GM21825 (cell line): ENCODE results near the gene AIM2.
A peak's percentile ranks its signal among the peaks of the same experiment; 100 is the strongest.
"Not testable (repeated sequence)": the region's sequence is repeated elsewhere in the genome, so short reads cannot be mapped to it uniquely, and the experiment has no call there.

Experiments
- ATAC-seq: cut with Tn5 transposase; IDR thresholded peaks from one replicate; pipeline ENCODE4 v1.9.1; 2021; ENCODE audit warnings: mild to moderate bottlenecking, moderate library complexity; ENCODE audit not compliant: unreplicated experiment

The AIM2 gene, protein sequence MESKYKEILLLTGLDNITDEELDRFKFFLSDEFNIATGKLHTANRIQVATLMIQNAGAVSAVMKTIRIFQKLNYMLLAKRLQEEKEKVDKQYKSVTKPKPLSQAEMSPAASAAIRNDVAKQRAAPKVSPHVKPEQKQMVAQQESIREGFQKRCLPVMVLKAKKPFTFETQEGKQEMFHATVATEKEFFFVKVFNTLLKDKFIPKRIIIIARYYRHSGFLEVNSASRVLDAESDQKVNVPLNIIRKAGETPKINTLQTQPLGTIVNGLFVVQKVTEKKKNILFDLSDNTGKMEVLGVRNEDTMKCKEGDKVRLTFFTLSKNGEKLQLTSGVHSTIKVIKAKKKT

DNA sequence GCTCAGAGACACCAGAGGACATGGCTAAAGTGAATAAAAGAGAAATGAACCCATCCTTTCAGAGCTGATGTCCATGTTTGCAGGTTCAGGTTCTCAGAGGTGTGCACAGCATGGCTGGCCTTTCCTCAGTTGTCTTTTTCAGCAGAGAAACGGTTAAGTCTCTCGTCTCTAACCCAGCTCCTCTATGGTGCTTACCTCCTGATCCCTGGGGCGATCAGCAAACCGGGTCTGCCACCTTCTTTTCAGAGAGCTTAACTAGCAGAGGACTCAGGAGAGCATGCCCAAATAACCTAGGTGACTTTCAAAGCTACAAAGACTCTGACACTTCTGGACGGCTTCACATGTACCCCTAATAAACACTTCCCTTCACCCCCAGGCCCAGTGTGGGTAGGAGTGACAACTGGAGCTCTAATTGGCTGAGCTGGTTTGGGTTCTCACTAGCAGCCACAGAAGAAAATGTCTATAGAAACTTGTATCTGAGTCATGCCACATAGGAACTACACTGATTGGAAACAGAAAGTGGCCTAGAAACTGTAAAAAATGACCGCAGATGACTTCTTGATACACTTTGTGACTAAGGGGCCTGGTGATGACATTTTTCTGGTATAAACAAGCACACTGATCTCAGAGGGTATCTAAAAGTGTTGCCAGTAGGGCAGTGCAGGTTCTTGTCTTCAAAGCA lies at the start of gene AIM2:
Gene AIM2, minus strand, starts transcription at position 329 of the 682 bp plus-strand sequence. CDS start 3,267 bp downstream, outside the sequence.
- ATAC-seq, result peak; percentile 84

DNA sequence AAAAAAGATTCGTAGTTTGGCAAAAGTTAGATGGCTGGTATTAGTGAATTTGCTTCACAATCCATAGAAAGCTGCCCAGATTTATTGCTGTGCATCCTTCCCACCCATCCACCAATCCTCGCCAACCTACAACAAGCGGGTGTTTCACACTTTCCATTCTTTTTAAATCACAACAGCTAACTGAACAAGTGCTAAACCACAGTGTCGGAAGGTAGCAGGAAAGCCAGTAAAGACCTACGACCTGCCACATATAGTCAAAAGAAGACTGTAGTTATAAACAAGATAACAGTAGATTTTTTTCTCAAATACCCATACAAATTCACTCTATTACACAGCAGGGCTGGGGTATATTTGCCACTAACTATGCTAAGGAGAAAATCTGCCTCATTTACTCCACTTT lies 47.0 kb upstream of the AIM2 start:
- ATAC-seq, result no peak

DNA sequence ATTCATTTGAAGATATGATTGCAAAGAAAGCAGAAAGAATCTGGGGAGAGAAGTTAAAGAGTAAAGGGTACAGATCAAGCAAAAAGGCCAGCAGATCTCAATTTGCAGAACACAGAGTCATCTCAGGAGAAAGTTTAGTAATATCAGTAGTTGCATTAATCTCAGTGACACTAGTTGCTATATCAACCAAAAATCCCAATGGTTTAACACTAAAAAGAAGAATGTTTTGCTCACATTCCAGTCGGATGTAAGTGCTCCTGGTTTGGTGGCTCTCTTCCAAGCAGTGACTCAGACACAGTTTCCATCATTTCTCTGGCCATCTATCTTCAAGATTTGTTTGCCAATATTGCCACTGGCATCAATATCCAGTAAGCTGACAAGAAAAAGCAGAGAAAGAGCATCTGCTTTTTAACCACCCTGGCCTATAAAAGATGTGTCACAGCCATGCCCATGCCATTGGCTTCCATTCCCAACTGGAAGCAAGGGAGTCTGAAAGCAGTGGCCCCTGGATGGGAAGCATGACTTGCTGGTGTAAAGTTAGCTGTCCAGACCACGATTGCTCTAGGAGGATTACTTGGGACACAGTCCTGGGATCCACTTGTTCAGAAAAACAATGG lies 45.5 kb upstream of the AIM2 start:
- peak; percentile 72 for ATAC-seq

DNA sequence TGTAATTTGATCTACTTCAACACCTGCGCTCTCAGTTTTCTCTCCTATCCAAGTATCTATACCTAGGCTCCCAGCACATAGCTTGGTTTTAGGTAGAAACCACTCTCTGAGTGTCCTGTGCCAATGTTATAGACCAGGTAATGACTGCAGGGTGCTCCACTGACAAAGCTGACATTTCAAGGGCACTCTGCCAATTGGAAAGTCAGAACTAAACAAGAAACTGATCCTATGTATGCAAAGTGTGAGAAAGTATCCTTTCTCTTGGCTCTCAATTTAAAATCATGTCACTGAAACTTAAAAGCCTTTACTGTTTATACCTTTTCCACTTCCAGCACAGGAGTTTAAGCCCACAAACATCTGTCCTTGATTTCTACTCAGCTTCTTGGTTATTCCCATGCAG lies 45.0 kb upstream of the AIM2 start:
- peak; percentile 52 for ATAC-seq

DNA sequence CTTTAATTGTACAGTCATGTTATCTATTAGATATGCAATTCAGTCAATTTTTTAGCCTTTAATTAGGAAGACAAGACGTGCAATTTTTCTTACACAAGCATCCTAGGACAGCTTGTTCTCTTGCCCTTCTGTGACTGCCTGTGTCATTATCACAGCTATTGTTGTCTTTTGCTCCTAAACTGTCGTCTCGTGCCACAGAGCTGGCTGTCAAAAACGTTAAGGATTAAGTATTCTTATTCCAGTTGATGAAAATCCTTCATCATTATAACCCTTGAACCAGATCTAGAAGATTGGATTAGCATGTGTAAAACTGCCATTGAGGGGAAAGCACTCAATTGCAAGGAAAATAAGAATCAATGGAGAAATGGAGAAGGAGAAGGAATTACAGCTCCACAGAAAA lies 43.8 kb upstream of the AIM2 start:
- no peak for ATAC-seq

DNA sequence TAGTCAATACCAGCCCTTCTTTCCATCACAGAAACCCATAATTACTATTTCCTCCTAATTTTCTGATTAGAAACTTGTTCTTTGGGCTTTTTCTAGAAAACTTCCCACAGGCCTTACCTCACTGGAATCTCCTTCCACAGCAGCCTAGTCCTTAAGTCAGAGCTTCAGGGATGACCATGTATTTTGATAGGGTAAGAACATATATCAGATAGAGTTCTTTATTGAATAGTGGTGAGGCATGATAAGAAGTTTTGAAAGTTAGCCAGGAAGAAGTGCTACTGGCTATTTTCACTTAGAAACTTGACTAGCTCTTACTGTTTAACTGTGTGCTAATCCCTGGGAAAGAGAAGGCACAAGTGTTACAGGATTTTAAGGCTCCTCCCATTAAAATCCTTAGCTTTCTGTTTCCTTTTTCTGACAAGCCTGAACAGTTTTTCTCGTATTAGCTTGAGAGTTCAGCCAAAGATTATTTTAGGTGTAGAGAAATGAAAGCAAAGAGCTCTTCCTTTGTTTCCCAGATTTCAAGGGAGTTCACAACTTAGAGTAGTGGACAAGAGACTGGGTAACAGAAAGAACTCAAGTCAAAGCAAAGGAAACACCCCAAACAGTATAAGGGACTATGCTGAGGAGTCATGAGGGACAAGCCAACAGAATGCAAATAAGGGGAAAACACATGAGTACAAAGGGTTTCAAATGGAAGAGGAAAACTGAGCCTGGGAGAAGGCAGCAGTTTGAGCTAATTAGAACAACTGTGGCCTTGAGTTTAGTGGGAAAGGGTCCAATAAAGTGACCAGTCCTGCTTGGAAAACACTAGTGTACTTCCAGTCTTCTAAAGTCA lies 37.2 kb upstream of the AIM2 start:
- no peak for ATAC-seq

DNA sequence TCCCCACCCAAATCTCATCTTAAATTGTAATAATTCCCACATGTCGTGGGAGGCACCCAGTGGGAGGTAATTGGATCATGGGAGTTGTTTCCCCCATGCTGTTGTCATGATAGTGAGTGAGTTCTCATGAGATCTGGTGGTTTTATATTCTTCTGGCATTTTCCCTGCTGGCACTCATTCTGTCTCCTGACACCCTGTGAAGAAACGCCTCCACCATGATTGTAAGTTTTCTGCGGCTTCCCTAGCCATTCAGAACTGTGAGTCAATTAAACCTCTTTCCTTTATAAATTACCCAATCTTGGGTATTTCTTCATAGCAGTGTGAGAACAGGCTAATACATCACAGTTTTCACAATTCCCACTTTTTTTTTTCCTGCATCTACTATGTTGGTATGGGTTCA lies 26.5 kb upstream of the AIM2 start:
- ATAC-seq, result not testable (repeated sequence)

DNA sequence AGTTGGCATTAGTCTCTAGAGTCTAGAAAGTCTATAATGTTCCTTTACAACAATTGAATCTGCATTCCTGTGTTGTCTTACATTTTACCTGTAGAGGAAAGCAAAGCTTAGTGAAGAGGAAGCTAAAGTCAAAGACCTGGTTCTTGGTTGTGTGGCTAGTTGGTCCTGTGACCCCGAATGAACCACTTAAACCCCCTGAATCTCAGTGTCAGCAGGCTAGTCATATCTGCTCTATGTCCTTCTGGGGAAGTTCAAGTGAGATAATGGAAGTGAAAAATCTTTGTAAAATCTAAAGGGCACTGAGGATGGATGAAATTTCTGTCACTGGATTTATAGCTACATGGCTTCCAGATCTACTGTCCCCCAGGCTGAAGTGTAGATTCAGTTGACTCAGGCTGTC lies 24.0 kb upstream of the AIM2 start:
- no peak for ATAC-seq

DNA sequence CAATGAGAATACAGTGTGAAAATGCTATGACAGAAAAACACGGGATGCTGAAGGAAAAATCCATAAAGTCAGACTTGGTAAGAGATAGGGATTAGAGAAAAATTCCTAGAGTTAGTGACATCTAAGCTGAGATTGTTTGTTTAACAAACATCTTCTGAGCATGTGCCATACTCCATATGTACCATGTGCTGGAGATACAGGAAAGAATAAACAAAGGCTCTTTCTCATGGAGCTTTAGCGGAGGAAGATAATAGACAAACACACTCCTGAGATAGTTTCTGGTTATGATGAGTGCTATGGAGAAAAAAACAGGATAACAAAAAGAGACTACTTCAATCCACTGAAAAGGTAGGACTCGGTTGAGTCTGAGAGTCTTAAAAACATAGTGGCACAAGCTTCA lies 22.0 kb upstream of the AIM2 start:
- no peak for ATAC-seq

DNA sequence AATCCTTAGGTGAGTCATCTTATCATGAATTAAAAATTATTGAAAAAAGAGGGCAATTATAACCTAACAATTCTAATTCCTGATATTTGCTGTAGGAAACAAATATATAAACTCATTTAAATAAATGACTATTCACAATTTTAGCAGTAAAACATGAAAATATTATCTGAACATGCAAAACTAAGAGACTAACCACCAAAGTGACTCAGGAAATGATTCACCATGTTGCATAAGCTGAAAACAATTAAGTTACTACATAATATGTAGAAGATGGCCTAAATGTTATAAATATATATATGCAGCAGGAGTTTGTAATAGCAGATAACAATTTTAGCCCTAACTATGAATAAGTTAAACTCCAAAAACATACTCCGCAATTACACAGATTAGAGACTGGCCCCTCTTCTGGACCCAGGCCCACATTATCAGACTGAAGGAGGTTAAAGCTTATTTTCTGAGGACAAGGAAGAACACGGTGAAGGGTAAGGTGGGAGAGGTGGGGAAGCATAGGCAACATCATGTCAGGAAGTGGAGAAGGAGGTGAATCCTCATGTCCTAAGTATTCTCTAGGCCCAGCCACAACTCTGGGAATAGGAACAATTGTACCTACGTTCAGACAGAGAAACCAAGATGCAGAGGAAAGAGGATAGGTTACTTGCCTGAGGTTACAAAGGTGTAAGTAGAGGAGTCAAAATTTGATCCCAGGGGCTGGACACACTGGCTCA lies 15.6 kb upstream of the AIM2 start:
- no peak for ATAC-seq

DNA sequence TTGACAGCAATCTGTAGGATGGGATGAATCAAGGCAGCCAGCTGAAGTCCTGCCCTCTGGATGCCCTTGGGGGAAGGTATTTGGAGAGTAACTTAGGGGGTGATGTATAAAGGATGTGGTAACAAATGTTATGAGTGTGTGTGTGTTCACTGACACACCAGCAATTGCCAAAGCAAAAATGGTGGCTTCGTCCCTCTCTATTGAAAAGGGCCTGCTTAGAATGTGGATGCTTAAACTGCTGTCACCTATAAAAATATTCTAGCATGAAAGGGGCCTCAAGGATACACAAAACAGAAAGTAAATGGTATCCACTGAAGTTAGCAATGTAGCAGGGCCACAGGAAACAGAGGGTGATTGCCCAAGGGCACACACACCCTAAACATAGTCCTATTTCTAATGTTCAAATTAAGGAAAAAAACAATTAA lies 15.1 kb upstream of the AIM2 start:
- ATAC-seq, result no peak

DNA sequence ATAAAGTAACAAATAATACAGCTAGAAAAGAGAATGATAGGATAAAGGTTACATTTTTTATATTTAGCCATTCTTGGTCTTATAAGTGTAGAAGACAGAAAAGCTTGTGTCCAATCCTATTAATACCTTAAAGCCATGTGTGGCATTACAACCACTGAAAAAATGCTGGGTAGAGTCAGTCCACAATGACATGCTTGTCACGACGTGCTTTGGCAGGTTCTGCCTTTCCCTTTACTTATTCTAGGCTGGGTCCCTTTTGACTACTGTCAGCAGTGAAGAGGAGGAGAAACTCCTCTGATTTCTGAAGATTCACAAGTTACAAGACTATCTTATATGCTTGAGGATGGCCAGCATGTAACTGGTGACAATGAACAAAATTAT lies 14.6 kb upstream of the AIM2 start:
- no peak for ATAC-seq

DNA sequence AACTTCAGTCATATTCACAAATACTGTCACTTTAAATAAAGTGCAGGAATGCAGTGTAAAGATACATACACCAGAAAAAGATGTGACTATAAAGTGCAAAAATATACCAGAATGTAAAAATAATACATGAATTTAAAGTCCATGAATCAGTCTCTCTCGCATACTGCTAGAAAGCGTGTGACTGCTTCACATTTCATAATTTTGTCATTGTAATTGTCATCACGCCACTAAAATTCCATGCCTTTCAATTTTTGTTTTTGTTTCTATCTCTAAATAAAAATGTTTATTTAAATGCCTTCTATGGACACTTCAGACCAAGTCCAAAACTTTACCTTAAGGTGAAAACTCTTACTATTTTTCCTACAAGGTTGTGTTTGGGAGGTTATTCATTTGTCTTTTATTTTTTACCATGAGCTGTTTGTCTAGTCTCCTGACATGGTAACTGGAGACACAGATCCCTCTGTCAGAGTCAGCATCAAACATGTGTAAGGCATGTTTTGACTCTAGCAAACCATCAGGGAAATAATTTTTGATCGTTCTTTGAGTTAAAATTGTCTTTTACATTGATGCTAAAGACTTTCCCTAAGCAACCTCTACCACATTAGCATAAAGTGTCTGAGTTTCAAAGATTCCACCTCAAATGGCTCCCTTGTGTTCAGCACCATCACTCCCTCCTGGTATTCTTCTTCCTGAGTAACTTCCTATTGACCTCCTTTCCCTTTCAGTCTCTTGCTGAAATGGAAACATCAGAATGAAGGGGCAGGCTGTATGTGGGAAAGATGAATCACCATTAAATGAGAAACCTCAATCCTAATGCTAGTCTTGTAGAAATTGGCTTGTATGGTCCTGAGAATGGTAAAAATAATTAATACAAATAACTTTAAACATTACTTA lies 14.0 kb upstream of the AIM2 start:
- no peak for ATAC-seq

DNA sequence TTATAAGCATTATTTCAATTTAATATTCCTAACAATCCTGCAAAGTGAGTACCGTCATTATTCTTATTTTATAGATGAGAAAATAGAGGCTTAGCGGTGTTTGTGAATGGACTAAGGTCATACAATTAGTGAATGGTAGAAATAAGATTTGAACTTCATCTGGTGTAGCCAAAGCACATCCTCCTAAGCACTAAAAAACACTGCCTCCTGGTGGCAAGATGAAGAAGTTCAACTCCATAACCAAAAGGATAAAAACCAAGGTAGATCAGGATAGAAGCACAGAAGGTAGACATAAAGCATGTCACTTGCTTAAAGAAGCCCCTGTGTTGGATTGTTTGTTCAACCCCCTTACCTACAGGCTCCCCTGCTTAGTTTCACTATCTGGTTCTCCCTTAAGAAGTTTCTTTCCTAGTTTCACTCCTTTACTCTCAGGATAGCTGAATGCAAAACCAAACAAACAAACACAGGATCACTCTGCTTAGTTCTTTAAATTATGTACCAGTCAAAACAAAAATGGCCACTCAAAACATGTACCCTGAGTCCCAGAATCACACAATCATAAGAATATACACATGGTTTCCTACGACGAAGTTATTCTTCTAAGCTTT lies 12.7 kb upstream of the AIM2 start:
- ATAC-seq, result no peak

DNA sequence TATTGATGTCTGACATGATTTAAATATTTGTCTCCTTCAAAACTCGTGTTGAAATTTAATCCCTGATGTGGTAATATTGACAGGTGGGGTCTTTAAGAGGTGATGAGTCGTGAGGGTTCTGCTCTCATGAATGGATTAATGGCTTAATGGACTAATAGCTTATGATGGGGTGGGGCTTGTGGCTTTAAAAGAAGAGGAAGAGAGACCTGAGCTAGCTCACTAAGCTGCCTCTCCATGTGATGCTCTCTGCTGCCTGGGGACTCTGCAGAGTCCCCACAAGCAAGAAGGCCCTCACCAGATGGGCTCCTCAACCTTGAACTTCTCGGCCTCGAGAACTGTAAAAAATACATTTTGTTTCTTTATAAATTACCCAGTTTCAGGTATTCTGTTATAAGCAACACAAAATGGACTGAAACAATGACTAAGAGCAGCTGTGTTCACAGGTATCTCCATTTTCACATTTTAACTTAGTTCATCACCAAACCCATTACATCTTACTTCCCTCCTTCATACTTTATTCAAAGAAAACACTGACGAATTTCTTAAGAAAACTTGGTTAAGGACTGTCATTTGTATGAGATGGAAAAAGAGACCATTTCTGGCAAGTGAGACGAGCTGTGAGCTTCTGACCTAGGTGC lies 12.1 kb upstream of the AIM2 start:
- no peak for ATAC-seq

DNA sequence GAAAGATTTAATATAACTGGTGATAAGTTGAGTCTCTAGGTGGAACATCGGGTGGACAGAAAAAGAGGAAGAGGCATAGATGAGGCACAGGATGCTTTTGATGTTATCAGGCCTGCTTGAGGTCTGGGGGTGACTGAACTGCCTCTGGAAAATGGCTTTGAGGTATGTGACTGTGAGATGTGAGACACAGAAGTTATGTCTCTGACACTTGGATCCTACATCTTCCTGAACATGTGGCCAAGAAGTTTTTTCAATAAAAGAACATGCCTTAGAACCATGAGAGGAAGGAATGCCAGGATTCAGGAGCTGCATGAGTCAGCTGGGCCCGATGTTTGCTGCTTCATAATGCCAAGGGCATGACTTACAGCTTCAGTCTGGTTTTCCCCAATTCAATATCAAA lies 11.5 kb upstream of the AIM2 start:
- ATAC-seq, result no peak

DNA sequence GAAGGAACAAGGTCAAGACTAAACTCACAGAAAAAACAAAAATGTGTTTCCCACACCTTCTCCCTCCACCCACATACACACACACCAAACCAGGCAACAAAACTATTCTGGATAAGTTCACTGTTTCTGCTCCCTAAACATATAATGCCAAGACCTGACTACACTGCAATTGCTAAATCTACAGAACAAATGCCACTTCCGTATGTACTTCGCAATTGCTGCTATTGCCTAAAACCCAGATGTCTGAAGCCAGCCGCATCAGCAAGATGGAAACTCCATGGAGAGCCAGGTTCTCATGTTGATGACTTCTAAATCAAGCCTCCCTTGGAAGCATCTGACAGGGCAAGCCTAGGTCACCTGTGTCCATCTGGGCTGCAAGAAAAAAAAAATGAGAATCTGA lies 8.3 kb upstream of the AIM2 start:
- no peak for ATAC-seq

DNA sequence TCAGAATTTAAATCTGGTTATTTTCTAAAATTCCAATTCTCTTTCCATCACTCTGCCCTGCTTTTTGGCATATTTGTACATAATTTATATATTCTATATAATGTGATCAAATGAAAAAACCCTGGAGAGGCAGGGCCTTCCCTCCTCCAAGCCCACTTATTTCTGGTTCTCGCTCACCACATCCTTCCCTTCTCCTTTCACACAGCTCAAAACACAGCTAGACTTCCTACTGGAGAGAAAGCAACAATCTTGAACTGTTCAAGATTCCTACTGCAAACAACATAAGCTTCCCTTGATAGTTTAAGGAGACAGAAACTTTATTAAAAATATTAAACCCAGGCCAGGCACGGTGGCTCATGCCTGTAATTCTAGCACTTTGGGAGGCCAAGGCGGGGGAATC lies 7.6 kb upstream of the AIM2 start:
- ATAC-seq, result no peak

DNA sequence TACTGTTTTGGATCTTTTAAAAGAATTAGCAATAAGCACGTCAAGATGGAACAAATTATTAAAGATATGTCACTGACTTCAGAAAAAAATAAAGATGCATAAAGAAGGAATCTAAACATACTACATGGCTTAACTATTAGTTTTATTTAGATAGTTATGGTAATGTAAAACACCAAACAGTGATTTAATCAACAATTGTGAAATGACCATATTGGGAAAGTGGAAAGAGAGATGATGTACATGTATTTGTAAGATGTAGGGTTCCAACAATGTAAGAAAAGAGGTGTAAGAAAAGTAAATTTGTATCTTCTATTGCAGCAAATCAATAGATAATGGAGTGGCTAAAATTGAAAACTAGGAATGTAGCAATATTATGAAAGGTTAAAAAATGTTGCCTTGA lies 6.4 kb upstream of the AIM2 start:
- ATAC-seq, result no peak
